K562 (cell line): ENCODE data around the gene KCNQ4. TPM values are rescaled to one million over a fixed set of nuclear protein-coding genes. Genes with fewer than 3 reads are reported as not detected.

Source experiments
- CHD1 ChIP-seq: fragments of 200-600 bp; sonication (generic); IDR thresholded peaks from one replicate; pipeline ENCODE4 v1.6.1; 2012; ENCODE audit warnings: mild to moderate bottlenecking, moderate library complexity, low read length, inconsistent platforms
- GATA2 ChIP-seq: sonication (generic); formaldehyde crosslinking; IDR thresholded peaks from 2 replicates; pipeline ENCODE4 v1.4.0; 2020; ENCODE audit warnings: mild to moderate bottlenecking, missing genetic modification reagents
- HNRNPUL1 ChIP-seq: fragments of 200-400 bp; formaldehyde crosslinking; IDR thresholded peaks from 2 replicates; pipeline ENCODE4 v1.6.1; 2017; ENCODE audit warnings: low read length
- MEF2A ChIP-seq: IDR thresholded peaks from 2 replicates; pipeline ENCODE4 v1.6.1; 2011; ENCODE audit warnings: low read depth, mild to moderate bottlenecking, low read length, moderate library complexity; ENCODE audit not compliant: control insufficient read depth
- PTTG1 ChIP-seq: fragments of 450-650 bp; IDR thresholded peaks from 2 replicates; pipeline ENCODE4 v1.6.1; 2016; ENCODE audit warnings: low read depth, mild to moderate bottlenecking, missing genetic modification characterization, missing compliant biosample characterization
- SRSF3 ChIP-seq: fragments of 200-400 bp; formaldehyde crosslinking; IDR thresholded peaks from 2 replicates; pipeline ENCODE4 v1.6.1; 2016; ENCODE audit warnings: mild to moderate bottlenecking, low read length, moderate library complexity; ENCODE audit not compliant: insufficient read depth
- TEAD1 ChIP-seq, 2 experiments: fragments of 450-650 bp in 1 of 2; sonication (generic) in 1 of 2; formaldehyde crosslinking; IDR thresholded peaks; 2 replicates each; pipeline versions ENCODE4 v1.4.0 to v1.8.0; 2020 to 2022; ENCODE audit warnings: mild to moderate bottlenecking in 2 of 2, missing genetic modification reagents in 1 of 2
- XRCC3 ChIP-seq: fragments of 450-650 bp; IDR thresholded peaks from 2 replicates; pipeline ENCODE4 v1.6.1; 2017; ENCODE audit warnings: mild to moderate bottlenecking, moderate library complexity
- ZBTB1 ChIP-seq: sonication (generic); formaldehyde crosslinking; IDR thresholded peaks from 2 replicates; pipeline ENCODE4 v1.8.1; 2023; ENCODE audit warnings: missing genetic modification reagents, low read depth, mild to moderate bottlenecking, borderline replicate concordance
- ZEB2 ChIP-seq: fragments of 450-650 bp; IDR thresholded peaks from 2 replicates; pipeline ENCODE4 v1.6.1; 2016
- ZFX ChIP-seq: sonication (generic); formaldehyde crosslinking; IDR thresholded peaks from 2 replicates; pipeline ENCODE4 v1.8.0; 2022; ENCODE audit warnings: mild to moderate bottlenecking, missing genetic modification reagents, moderate library complexity
- ZNF561 ChIP-seq: fragments of 450-650 bp; formaldehyde crosslinking; conservative IDR thresholded peaks from 2 replicates; pipeline ENCODE4 v1.4.0; 2020; ENCODE audit warnings: mild to moderate bottlenecking, moderate library complexity
- polyA plus RNA-seq, 8 experiments: library from polyadenylated mRNA; depleted of rRNA in 4 of 8; stranded (reverse) in 5 of 8; unstranded in 3 of 8; fragments of >200 nt; fragmentation: Nextera tagmentation in 2 of 8; fragmentation: Illumina TruSeq in 1 of 8; extraction: Ambion mirVana in 2 of 8; extraction: Trizol in 1 of 8; gene quantifications; 2 replicates each; pipeline versions ENCODE4 v1.2.1 to v1.2.3, GENCODE V29; 2011 to 2014; ENCODE audit warnings: inconsistent platforms in 1 of 8, missing spikeins in 1 of 8
- total RNA-seq, 7 experiments: library from RNA; depleted of rRNA in 6 of 7; stranded (reverse); fragments of >200 nt in 6 of 7; fragmentation: Illumina TruSeq in 2 of 7; extraction: Trizol in 2 of 7; gene quantifications; 2 replicates each; pipeline versions ENCODE4 v1.2.1 to v1.2.3, GENCODE V29; 2011 to 2021; ENCODE audit warnings: low replicate concordance in 1 of 7
- TF ChIP-seq, protein P1 (sequence below): fragments of 200-400 bp; formaldehyde crosslinking; IDR thresholded peaks from 2 replicates; pipeline ENCODE4 v1.6.1; 2017; ENCODE audit warnings: mild to moderate bottlenecking, low read depth, low read length, moderate library complexity
- TF ChIP-seq, protein P2 (sequence below): fragments of 450-650 bp; formaldehyde crosslinking; IDR thresholded peaks from 2 replicates; pipeline ENCODE4 v1.4.0; 2020; ENCODE audit warnings: mild to moderate bottlenecking
- TF ChIP-seq, protein P3 (sequence below): fragments of 450-650 bp; formaldehyde crosslinking; IDR thresholded peaks from 2 replicates; pipeline ENCODE4 v1.4.0; 2020; ENCODE audit warnings: mild to moderate bottlenecking, moderate library complexity
- TF ChIP-seq, protein P4 (sequence below): fragments of 250-450 bp; sonication (Bioruptor Pico); IDR thresholded peaks from 2 replicates; pipeline ENCODE4 v1.5.0; 2020; ENCODE audit warnings: mild to moderate bottlenecking, borderline replicate concordance
- TF ChIP-seq, protein P5 (sequence below): fragments of 250-450 bp; sonication (Bioruptor Pico); IDR thresholded peaks from 2 replicates; pipeline ENCODE4 v1.5.0; 2021

Gene KCNQ4
- total and polyA plus RNA-seq, 9 of the 15 experiments (the other 6 are each of a cell fraction or from before 2014, with no cell fraction given) = 0.07 to 4.1 (median 0.79) TPM

GRCh38 chr1:40820911-40821693 lies 37.5 kb downstream of the KCNQ4 start (continued):
- TF ChIP-seq, protein P1, sequence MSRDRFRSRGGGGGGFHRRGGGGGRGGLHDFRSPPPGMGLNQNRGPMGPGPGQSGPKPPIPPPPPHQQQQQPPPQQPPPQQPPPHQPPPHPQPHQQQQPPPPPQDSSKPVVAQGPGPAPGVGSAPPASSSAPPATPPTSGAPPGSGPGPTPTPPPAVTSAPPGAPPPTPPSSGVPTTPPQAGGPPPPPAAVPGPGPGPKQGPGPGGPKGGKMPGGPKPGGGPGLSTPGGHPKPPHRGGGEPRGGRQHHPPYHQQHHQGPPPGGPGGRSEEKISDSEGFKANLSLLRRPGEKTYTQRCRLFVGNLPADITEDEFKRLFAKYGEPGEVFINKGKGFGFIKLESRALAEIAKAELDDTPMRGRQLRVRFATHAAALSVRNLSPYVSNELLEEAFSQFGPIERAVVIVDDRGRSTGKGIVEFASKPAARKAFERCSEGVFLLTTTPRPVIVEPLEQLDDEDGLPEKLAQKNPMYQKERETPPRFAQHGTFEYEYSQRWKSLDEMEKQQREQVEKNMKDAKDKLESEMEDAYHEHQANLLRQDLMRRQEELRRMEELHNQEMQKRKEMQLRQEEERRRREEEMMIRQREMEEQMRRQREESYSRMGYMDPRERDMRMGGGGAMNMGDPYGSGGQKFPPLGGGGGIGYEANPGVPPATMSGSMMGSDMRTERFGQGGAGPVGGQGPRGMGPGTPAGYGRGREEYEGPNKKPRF = no peak
- TF ChIP-seq MEF2A (no peak), TEAD1 (CRISPR knock-in tag; IDR thresholded peaks at IDR 0.05) (peak in 1 of 2 experiments; percentile 63; a peak in 1 of 4 replicates), GATA2 (peak; percentile 99), HNRNPUL1 (no peak), ZEB2 (peak; percentile 77; the same call in 1 of the 2 replicates), CHD1 (no peak), SRSF3 (no peak), PTTG1 (tag) (no peak), ZBTB1 (CRISPR knock-in tag) (no peak), ZNF561 (CRISPR knock-in tag) (no peak), XRCC3 (no peak), ZFX (CRISPR knock-in tag) (no peak; the same call in 1 of the 2 replicates)
- TF ChIP-seq, protein P2, sequence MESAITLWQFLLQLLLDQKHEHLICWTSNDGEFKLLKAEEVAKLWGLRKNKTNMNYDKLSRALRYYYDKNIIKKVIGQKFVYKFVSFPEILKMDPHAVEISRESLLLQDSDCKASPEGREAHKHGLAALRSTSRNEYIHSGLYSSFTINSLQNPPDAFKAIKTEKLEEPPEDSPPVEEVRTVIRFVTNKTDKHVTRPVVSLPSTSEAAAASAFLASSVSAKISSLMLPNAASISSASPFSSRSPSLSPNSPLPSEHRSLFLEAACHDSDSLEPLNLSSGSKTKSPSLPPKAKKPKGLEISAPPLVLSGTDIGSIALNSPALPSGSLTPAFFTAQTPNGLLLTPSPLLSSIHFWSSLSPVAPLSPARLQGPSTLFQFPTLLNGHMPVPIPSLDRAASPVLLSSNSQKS = no peak
- TF ChIP-seq, protein P3, sequence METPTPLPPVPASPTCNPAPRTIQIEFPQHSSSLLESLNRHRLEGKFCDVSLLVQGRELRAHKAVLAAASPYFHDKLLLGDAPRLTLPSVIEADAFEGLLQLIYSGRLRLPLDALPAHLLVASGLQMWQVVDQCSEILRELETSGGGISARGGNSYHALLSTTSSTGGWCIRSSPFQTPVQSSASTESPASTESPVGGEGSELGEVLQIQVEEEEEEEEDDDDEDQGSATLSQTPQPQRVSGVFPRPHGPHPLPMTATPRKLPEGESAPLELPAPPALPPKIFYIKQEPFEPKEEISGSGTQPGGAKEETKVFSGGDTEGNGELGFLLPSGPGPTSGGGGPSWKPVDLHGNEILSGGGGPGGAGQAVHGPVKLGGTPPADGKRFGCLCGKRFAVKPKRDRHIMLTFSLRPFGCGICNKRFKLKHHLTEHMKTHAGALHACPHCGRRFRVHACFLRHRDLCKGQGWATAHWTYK = peak; percentile 83; the same call in 1 of the 2 replicates
- TF ChIP-seq, protein P4, sequence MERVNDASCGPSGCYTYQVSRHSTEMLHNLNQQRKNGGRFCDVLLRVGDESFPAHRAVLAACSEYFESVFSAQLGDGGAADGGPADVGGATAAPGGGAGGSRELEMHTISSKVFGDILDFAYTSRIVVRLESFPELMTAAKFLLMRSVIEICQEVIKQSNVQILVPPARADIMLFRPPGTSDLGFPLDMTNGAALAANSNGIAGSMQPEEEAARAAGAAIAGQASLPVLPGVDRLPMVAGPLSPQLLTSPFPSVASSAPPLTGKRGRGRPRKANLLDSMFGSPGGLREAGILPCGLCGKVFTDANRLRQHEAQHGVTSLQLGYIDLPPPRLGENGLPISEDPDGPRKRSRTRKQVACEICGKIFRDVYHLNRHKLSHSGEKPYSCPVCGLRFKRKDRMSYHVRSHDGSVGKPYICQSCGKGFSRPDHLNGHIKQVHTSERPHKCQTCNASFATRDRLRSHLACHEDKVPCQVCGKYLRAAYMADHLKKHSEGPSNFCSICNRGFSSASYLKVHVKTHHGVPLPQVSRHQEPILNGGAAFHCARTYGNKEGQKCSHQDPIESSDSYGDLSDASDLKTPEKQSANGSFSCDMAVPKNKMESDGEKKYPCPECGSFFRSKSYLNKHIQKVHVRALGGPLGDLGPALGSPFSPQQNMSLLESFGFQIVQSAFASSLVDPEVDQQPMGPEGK (CRISPR knock-in tag) = no peak
- TF ChIP-seq, protein P5, sequence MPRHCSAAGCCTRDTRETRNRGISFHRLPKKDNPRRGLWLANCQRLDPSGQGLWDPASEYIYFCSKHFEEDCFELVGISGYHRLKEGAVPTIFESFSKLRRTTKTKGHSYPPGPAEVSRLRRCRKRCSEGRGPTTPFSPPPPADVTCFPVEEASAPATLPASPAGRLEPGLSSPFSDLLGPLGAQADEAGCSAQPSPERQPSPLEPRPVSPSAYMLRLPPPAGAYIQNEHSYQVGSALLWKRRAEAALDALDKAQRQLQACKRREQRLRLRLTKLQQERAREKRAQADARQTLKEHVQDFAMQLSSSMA (CRISPR knock-in tag) = no peak
